Uterus (tissue), 2 donors: ENCODE measurements around the gene UPK1B.

ENCODE experiments used
- CTCF ChIP-seq, 4 experiments: fragments of 200-600 bp in 2 of 4; fragments of 450-650 bp in 2 of 4; sonication (generic) in 2 of 4; IDR thresholded peaks; one replicate each; pipeline ENCODE4 v1.5.1; 2016 to 2019; ENCODE audit warnings: antibody characterized with exemption in 4 of 4, mild to moderate bottlenecking in 2 of 4, moderate library complexity in 1 of 4
- POLR2A ChIP-seq, 2 donors: fragments of 450-650 bp; IDR thresholded peaks; one replicate each; pipeline ENCODE4 v1.6.1; 2016; ENCODE audit warnings: antibody characterized with exemption in 2 of 2, mild to moderate bottlenecking in 1 of 2, moderate library complexity in 1 of 2

GRCh38 chr3:119156868-119157267, 16.5 kb upstream of the UPK1B start:
- TF ChIP-seq POLR2A (IDR thresholded peaks at IDR 0.05) = no peak
- TF ChIP-seq CTCF (IDR thresholded peaks at IDR 0.05) = no peak
